Liver (tissue), 3 donors: ENCODE data around the gene NOS1AP.

ENCODE experiments used
- EGR1 ChIP-seq, 2 donors: IDR thresholded peaks; 2 replicates each; pipeline ENCODE4 v1.6.1; 2016 to 2018; ENCODE audit warnings: antibody characterized with exemption in 2 of 2, low read depth in 2 of 2
- GABPA ChIP-seq, 2 donors: IDR thresholded peaks in 1 of 2; conservative IDR thresholded peaks in 1 of 2; 2 replicates each; pipeline ENCODE4 v1.6.1; 2016; ENCODE audit warnings: antibody characterized with exemption in 2 of 2, mild to moderate bottlenecking in 1 of 2, moderate library complexity in 1 of 2
- NR2F2 ChIP-seq: IDR thresholded peaks from 2 replicates; pipeline ENCODE4 v1.6.1; 2016; ENCODE audit warnings: antibody characterized with exemption
- RAD21 ChIP-seq, 2 donors: IDR thresholded peaks; 2 replicates each; pipeline ENCODE4 v1.6.1; 2016; ENCODE audit warnings: antibody characterized with exemption in 2 of 2, mild to moderate bottlenecking in 2 of 2
- REST ChIP-seq: IDR thresholded peaks from 2 replicates; pipeline ENCODE4 v1.6.1; 2016; ENCODE audit warnings: antibody characterized with exemption, mild to moderate bottlenecking
- RXRA ChIP-seq, 2 donors: IDR thresholded peaks; 2 replicates each; pipeline ENCODE4 v1.6.1; 2017 to 2018; ENCODE audit warnings: antibody characterized with exemption in 2 of 2, mild to moderate bottlenecking in 1 of 2
- SP1 ChIP-seq: IDR thresholded peaks from 2 replicates; pipeline ENCODE4 v1.6.1; 2018; ENCODE audit warnings: antibody characterized with exemption, mild to moderate bottlenecking
- YY1 ChIP-seq: IDR thresholded peaks from 2 replicates; pipeline ENCODE4 v1.6.1; 2016; ENCODE audit warnings: antibody characterized with exemption, mild to moderate bottlenecking
- ZBTB33 ChIP-seq: IDR thresholded peaks from 2 replicates; pipeline ENCODE4 v1.6.1; 2016; ENCODE audit warnings: antibody characterized with exemption
- TF ChIP-seq, protein P1 (sequence below): fragments of 150-350 bp; IDR thresholded peaks from 2 replicates; pipeline ENCODE4 v1.5.1; 2017; ENCODE audit warnings: improper control_type of control experiment, low read depth, low read length; ENCODE audit not compliant: missing input control
- TF ChIP-seq, protein P2 (sequence below): IDR thresholded peaks from 2 replicates; pipeline ENCODE4 v1.6.1; 2016; ENCODE audit warnings: antibody characterized with exemption
- donor health status: healthy.
- donor health status: healthy.

DNA sequence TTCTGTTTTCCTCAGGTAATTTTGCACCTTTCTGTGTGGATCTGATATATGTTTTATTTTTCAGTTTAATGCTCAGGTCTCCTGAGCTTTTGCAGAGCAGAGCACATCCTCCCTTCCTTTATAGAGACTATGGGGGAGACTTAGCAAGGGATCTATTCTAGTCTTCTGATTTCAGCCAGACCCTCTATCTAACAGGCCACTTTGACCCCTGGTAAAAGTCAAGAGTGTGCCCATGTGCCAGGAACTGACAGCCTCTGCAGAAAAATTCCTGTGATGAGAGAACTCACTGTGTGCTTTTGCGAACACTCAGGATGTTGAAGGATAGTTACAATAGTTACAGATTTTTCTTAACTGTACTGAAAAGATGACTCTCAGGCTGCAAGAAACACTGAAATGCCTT lies 123.3 kb downstream of the NOS1AP start:
- TF ChIP-seq REST = no peak
- TF ChIP-seq, protein P1, sequence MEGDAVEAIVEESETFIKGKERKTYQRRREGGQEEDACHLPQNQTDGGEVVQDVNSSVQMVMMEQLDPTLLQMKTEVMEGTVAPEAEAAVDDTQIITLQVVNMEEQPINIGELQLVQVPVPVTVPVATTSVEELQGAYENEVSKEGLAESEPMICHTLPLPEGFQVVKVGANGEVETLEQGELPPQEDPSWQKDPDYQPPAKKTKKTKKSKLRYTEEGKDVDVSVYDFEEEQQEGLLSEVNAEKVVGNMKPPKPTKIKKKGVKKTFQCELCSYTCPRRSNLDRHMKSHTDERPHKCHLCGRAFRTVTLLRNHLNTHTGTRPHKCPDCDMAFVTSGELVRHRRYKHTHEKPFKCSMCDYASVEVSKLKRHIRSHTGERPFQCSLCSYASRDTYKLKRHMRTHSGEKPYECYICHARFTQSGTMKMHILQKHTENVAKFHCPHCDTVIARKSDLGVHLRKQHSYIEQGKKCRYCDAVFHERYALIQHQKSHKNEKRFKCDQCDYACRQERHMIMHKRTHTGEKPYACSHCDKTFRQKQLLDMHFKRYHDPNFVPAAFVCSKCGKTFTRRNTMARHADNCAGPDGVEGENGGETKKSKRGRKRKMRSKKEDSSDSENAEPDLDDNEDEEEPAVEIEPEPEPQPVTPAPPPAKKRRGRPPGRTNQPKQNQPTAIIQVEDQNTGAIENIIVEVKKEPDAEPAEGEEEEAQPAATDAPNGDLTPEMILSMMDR = no peak
- TF ChIP-seq SP1 = no peak
- TF ChIP-seq YY1 = no peak
- TF ChIP-seq, protein P2, sequence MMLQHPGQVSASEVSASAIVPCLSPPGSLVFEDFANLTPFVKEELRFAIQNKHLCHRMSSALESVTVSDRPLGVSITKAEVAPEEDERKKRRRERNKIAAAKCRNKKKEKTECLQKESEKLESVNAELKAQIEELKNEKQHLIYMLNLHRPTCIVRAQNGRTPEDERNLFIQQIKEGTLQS = no peak
- no peak for TF ChIP-seq RXRA (IDR thresholded peaks at IDR 0.05)
- no peak for TF ChIP-seq NR2F2
- TF ChIP-seq EGR1 (IDR thresholded peaks at IDR 0.05; ENCODE audit: low read depth in 2 of 2) = no peak
- TF ChIP-seq RAD21 (IDR thresholded peaks at IDR 0.05) = no peak
- TF ChIP-seq GABPA (IDR thresholded peaks at IDR 0.05 in 1 of 2, conservative IDR thresholded peaks at IDR 0.05 in 1 of 2) = no peak
- no peak for TF ChIP-seq ZBTB33
